Measurements from ENCODE around the gene DAO.
"Not testable (repeated sequence)": the region's sequence is repeated elsewhere in the genome, so short reads cannot be mapped to it uniquely, and the experiment has no call there.

The DAO gene

GRCh38 chr12:108839890-108840230, 40.0 kb upstream of the DAO start:
- no peak for DNase-seq (ENCODE audit: low spot score)
- TF ChIP-seq CTCF (conservative IDR thresholded peaks at IDR 0.05; ENCODE audit: low read depth), result no peak
- ChIA-PET CTCF (no interaction called here), POLR2A (ENCODE audit: low non-redundant PET) (no interaction called here)
- peak overlapping the region; percentile 97 for H3K27ac ChIP-seq

- CTCF ChIA-PET, result interaction anchor here (0.7 kb wide), 1 partner anchor 25 kb away, joined by 5 read pairs; no protein-coding TSS in a partner anchor
- POLR2A ChIA-PET (ENCODE audit: low non-redundant PET), result no interaction called here
Measured at GRCh38 chr12:108840605-108841332, 39.1 kb upstream of the DAO start.

GRCh38 chr12:108841825-108842224, 38.1 kb upstream of the DAO start:
- peak overlapping the region; percentile 97 for H3K27ac ChIP-seq
- CTCF ChIA-PET; DNase-seq (ENCODE audit: low spot score): not testable (repeated sequence)
- POLR2A ChIA-PET (ENCODE audit: low non-redundant PET), result interaction anchor here (0.6 kb wide), 1 partner anchor 19 kb away, joined by 3 read pairs; no protein-coding TSS in a partner anchor

More at GRCh38 chr12:108840605-108841332, 39.1 kb upstream of the DAO start:
- H3K27ac ChIP-seq, result peak overlapping the region; percentile 97
- no peak for TF ChIP-seq CTCF (conservative IDR thresholded peaks at IDR 0.05; ENCODE audit: low read depth)
- no peak for DNase-seq (ENCODE audit: low spot score)

- DNase-seq (ENCODE audit: low spot score), result no peak
- ChIA-PET POLR2A (ENCODE audit: low non-redundant PET) (no interaction called here), CTCF (no interaction called here)
- TF ChIP-seq CTCF (conservative IDR thresholded peaks at IDR 0.05; ENCODE audit: low read depth), result no peak
- peak overlapping the region; percentile 97 for H3K27ac ChIP-seq
Measured at GRCh38 chr12:108842361-108842760, 37.5 kb upstream of the DAO start.

GRCh38 chr12:108843187-108843586, 36.7 kb upstream of the DAO start:
- no peak for DNase-seq (ENCODE audit: low spot score)
- peak overlapping the region; percentile 97 for H3K27ac ChIP-seq
- TF ChIP-seq CTCF (conservative IDR thresholded peaks at IDR 0.05; ENCODE audit: low read depth), result no peak
- ChIA-PET POLR2A (ENCODE audit: low non-redundant PET) (no interaction called here), CTCF (no interaction called here)

- no peak for TF ChIP-seq CTCF (conservative IDR thresholded peaks at IDR 0.05; ENCODE audit: low read depth)
- no peak for DNase-seq (ENCODE audit: low spot score)
- peak overlapping the region; percentile 97 for H3K27ac ChIP-seq
- ChIA-PET CTCF (interaction anchor here (0.6 to 1.6 kb wide), 2 partner anchors 36 to 105 kb away, joined by 3 read pairs; no protein-coding TSS in a partner anchor), POLR2A (ENCODE audit: low non-redundant PET) (no interaction called here)
Measured at GRCh38 chr12:108845696-108846095, 34.2 kb upstream of the DAO start.

- POLR2A ChIA-PET (ENCODE audit: low non-redundant PET), result no interaction called here
- peak overlapping the region; percentile 97 for H3K27ac ChIP-seq
- no peak for DNase-seq (ENCODE audit: low spot score)
- TF ChIP-seq CTCF (conservative IDR thresholded peaks at IDR 0.05; ENCODE audit: low read depth), result no peak
- CTCF ChIA-PET, result interaction anchor here (1.6 kb wide), 1 partner anchor 104 kb away, joined by 3 read pairs; no protein-coding TSS in a partner anchor
Measured at GRCh38 chr12:108846290-108846701, 33.6 kb upstream of the DAO start.

Measured in RWPE1 (cell line).